Measurements from ENCODE around the gene KLHL9.
"Not testable (repeated sequence)": the region's sequence is repeated elsewhere in the genome, so short reads cannot be mapped to it uniquely, and the experiment has no call there.

GRCh38 chr9:21371467-21371866 is 36.3 kb upstream of the KLHL9 start:
- not testable (repeated sequence) for TF ChIP-seq CTCF (conservative IDR thresholded peaks at IDR 0.05 in 1 of 2, IDR thresholded peaks at IDR 0.05 in 1 of 2; ENCODE audit: low read depth in 1 of 2, low read length in 2 of 2); EZH2 (IDR thresholded peaks at IDR 0.05; ENCODE audit: low read length, missing control alignments)
